ELF-1 (cell line): Measurements from ENCODE around the gene METAP1D.

Experiments
- DNase-seq: peaks from one replicate; pipeline ENCODE4 v3.0.0-alpha.2; 2016; ENCODE audit warnings: low read depth, low spot score

METAP1D gene

DNA sequence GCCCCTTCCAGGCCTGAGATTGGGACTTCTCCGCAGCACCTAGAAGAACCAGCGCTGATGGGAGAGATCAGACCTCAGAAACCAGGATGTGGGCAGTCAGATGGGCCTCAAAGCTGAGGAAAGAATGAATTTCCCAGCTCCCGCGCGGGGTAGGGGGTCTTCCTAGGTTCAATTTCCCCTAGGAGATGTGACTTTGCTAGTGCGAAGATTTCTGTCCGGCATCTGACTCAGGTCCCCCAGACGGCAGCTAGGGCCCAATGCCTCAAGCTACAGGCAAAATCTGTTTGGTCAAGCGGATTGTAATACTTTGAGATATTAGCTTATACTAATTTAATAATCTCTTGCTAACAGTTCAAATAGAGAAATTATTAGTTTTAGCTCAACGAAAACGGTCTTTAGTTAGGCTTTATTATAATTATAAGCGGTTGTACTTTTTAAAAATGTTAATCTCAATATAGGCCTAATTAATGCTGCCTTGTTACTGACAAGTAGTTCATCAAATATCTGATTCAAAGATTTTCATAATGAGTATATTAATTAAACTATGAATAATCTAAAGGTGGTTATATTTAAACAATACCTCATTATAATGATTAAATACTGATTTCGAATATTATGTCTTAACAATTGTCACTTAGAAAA lies 91.4 kb downstream of the METAP1D start:
- peak; percentile 18 for DNase-seq

- DNase-seq = peak; percentile 14
Observed at GRCh38 chr2:172091761-172092566, 92.2 kb downstream of the METAP1D start.

DNA sequence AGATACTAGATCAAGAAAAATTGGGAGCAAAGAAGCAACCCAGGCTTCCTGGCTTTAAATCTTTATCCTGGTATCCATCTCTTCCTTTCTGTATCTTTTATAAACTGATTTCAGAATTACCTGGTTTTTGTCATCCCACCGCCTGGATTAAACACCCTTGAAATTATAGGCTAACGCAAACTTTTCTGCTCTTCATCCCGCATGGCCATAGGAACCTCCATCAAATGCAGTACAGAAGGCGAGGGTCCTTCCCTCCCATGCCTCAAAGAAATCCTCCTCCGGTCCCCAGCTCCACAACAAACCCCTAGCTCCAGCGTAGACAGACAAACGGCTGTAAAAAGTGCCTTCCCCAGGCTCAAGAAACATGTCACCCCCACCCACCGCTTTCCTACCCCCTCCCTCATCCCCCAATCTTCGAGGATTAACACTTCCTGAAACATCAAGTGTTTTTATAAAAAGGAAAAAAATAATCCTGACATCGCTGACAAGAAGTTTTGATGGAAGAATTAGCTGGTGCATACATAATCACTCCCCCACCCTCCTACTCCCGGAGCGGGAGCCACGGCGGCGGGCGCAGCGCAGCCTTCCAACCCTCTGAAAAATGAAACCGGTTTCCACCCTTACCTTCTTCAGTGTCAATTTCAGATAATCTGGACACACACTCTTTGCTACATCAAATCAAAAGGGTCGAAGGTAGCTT lies 93.1 kb downstream of the METAP1D start:
- DNase-seq = peak; percentile 18

GRCh38 chr2:172093416-172094293 lies 93.9 kb downstream of the METAP1D start:
- peak; percentile 17 for DNase-seq

GRCh38 chr2:172094294-172095145 lies 94.8 kb downstream of the METAP1D start:
- DNase-seq = peak; percentile 5

- peak; percentile 93 for DNase-seq
Observed at GRCh38 chr2:172095146-172095904, 95.6 kb downstream of the METAP1D start.

DNA sequence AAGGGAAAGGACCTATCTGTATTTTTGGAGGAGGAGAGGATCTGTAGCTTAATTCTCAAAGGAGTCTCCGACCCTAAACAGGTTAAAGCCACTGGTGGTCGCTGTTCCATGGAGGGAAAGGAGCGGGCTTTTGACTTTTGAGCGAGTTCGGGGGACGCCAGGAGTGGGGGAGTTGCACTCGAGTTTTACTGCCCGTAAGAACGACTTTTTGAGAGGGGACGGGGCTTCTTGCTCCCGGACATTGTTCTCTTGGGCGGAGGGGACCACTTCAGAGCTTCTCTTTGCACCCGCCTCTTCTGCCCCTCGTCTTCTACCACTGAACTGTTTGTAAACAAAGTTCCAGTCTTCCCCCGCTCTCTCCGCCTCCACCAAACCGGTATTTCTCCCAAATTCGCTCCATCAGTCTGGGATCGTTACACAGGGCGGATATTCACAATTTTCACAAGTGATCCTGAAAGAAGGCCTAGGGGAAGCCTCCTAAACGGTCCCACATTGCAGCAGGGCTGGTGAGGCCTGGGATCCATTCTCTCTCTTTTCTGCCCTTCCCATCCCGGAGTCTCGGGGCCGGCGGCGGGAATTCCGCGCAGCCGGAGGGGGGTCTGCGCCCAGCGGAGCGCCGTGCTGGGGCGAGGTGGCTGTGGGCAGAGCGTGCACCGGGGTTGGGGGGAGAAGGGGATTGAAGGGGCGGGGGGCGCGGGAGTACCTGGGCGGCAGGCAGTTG lies 96.3 kb downstream of the METAP1D start:
- DNase-seq = peak; percentile 71

DNA sequence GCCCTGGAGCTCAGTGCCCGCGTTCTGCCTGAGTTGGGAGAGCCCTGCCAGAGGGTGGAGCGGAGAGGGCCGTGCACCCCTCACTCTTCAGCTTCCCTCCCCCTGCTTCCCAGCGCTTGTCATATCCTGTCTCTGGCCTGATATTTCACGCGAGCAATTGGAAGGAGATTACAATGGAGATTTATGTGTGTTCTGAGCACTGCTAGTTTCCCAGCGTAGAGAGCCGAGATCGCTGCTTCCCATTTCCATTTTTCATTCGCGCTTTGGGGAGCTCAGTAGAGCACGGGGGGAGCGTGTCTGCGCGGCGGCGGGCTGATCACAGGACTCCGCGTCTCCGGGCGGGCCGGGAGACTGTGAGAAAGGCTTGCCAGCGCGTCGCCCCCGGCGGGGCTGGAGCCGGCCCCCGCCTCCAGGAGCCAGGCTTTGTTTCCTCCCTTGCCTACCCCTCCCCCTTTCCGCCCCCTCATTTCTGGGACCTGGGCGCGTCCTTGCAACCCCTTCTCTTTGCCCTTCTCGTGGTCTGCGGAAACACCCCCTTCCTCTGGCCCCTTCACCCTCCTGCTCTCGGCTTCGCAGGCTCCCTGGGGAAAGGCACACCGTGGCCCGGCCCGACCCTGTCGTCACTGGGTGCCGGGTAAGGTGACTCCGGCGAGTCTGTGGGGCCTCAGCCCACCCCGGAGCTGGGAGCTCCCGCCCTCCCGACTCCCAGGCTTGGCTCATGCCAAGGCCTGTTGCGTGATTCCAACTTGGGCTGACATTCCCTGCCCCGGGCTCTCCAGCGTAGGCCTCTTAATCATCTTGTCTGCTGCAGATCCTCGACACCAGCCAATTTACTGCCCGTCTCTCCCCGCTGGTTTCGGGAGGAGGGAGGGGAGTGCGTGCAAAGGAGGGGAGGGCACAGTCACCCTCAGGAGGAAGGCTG lies 97.1 kb downstream of the METAP1D start:
- peak; percentile 84 for DNase-seq

GRCh38 chr2:172097557-172098131 lies 97.9 kb downstream of the METAP1D start:
- no peak for DNase-seq

GRCh38 chr2:172098287-172098649 lies 98.5 kb downstream of the METAP1D start:
- DNase-seq = peak; percentile 16

- peak; percentile 78 for DNase-seq
Observed at GRCh38 chr2:172098650-172099471, 99.1 kb downstream of the METAP1D start.

DNA sequence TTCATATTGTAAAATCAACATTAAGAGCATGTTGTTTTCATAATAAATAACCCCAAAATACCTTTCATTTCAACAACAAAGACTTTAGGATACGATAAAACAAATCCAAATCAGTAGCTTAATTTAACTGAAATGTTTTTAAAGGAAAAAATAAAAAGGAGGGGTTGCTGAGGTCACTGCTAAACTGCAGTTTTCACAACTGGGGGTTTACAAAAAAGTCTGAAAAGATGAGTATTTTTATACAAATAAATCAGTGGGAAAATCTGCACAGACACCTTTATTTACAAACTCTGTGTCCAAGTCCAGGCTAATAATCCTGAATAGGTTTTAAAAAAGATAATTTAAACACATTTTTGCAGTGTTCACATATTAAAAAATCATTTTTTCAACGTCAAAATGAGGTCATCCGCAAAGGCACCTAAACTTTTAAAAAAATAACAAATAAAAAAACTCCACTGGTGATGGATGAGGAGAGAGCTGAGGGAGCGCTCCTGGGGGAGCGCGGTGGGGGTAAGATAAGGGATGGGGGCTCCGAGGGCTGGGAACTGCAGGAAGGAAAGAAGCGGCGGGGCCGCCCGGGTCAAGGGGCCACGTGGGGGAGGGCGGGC lies 99.8 kb downstream of the METAP1D start:
- DNase-seq = no peak

- peak; percentile 70 for DNase-seq
Observed at GRCh38 chr2:172100080-172100934, 100.6 kb downstream of the METAP1D start.

DNA sequence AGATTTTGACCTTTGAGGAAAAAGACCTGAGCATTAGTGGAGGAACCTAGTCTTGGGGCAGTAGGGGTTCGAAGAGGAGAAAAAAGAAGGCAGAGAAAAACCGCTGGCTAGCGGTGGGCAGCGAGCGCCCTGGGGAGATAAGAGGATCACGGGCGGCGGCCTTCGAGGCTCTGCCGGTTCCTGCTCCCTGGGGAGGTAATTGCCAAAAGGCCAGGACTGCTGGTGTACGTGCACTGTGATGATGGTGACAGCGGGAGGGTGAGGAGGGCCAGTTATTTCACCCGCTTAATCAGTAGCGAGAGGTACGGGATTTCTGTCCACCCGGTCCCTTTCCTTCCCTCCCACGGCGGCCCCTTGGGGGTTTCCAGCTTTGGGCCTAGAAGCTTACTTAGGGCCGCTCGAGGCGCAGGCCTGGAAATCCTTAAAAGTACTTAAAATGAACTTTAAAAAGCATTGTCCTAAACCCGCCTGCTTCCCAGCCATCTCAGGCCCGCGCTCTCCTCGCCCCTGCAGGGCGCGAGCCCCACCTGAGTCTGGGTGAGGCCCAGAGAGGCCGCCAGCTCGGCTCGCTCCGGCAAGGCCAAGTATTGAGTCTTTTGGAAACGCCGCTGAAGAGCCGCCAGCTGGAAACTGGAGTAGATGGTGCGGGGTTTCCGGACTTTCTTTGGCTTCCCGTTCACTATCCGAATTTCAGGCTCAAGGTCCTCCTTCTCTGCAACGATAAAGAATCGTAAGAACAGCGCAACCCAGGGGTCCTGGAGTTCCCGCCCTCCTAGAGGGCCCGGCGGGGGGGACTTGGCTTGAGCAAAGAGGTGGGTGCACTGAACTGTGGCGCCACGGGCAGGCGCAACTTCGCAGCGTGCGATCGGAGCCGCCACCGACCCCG lies 101.4 kb downstream of the METAP1D start:
- peak; percentile 50 for DNase-seq
